GM12892 (cell line): ENCODE results near the gene ST3GAL6.

Experiments
- POLR2A ChIP-seq: IDR thresholded peaks from 2 replicates; pipeline ENCODE4 v1.6.1; 2011; ENCODE audit warnings: low read depth, low read length, control low read depth
- POLR2AphosphoS5 ChIP-seq: IDR thresholded peaks from 2 replicates; pipeline ENCODE4 v1.6.1; 2011; ENCODE audit warnings: low read depth, low read length, control low read depth
- TAF1 ChIP-seq: IDR thresholded peaks from 2 replicates; pipeline ENCODE4 v1.6.1; 2011; ENCODE audit warnings: low read depth, mild to moderate bottlenecking, control low read depth, low read length, borderline replicate concordance

DNA sequence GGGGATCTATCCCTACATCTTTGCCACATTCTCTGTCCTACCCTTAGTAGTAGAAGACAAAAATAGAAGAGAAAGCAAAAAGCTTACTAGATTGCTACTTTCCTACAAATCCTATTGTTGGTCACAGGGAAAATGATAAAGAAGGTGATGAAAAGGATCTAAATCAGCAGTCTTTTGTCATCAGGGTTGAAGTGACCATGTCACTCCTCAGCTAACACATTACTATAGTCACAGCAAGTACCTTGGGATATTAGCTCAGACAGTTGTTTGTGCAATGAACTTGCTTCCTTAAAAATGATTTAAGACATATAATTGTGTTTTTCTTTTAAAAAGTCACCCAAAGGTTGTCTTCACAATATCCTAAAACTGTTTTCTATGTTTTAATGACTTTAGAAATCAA is 6.3 kb downstream of the ST3GAL6 start:
- TF ChIP-seq POLR2A (no peak), POLR2AphosphoS5 (no peak), TAF1 (no peak)
